H1 (cell line): ENCODE measurements around the gene TNFRSF6B. TPM values are rescaled to one million over a fixed set of nuclear protein-coding genes. Genes with fewer than 3 reads are reported as not detected.

ENCODE experiments used
- CTCF ChIA-PET: fragments of 300-600 bp; sonication (Branson Sonifier 250); formaldehyde crosslinking; loops from one replicate; lab custom pipeline; 2021; ENCODE audit not compliant: partially characterized antibody; lab: Charles Lee
- POLR2A ChIA-PET: fragments of 300-600 bp; sonication (Branson Sonifier 250); formaldehyde crosslinking; loops from one replicate; lab custom pipeline; 2021; ENCODE audit warnings: inconsistent platforms; ENCODE audit not compliant: partially characterized antibody; lab: Charles Lee
- DNase-seq, 2 experiments: peaks; one replicate each; pipeline versions ENCODE4 v3.0.0 to v3.0.0-alpha.2; 2010 to 2022; ENCODE audit warnings: low spot score in 2 of 2, low read depth in 1 of 2, mixed read lengths in 1 of 2
- FAIRE-seq: peaks from 2 replicates; lab custom pipeline; 2011; peaks lifted over from hg19 to GRCh38; lab: Jason Lieb, UNC
- H2AFZ ChIP-seq: 2 replicates; pipeline ENCODE4 v1.8.1; 2012; ENCODE audit warnings: low read length, inconsistent platforms
- H2AK5ac ChIP-seq: 2 replicates; pipeline ENCODE4 v1.6.1; 2013; ENCODE audit warnings: low read depth, low read length
- H2BK120ac ChIP-seq: replicated peaks from 2 replicates; pipeline ENCODE3; 2013; ENCODE audit warnings: low read depth, low read length, inconsistent platforms
- H2BK12ac ChIP-seq: 2 replicates; pipeline ENCODE4 v1.6.1; 2013; ENCODE audit warnings: low read depth, low read length
- H2BK15ac ChIP-seq: 2 replicates; pipeline ENCODE4 v1.6.1; 2013; ENCODE audit warnings: low read length
- H2BK20ac ChIP-seq: 2 replicates; pipeline ENCODE4 v1.6.1; 2013; ENCODE audit warnings: low read length
- H2BK5ac ChIP-seq: 2 replicates; pipeline ENCODE4 v1.6.1; 2013; ENCODE audit warnings: low read depth, low read length
- H3K14ac ChIP-seq: 2 replicates; pipeline ENCODE4 v1.6.1; 2013; ENCODE audit warnings: inconsistent platforms; ENCODE audit not compliant: insufficient read length
- H3K18ac ChIP-seq: 2 replicates; pipeline ENCODE4 v1.6.1; 2013; ENCODE audit warnings: low read length; ENCODE audit errors: extremely low read depth
- H3K23ac ChIP-seq: 2 replicates; pipeline ENCODE4 v1.6.1; 2013; ENCODE audit warnings: inconsistent platforms; ENCODE audit not compliant: insufficient read length
- H3K23me2 ChIP-seq: 2 replicates; pipeline ENCODE4 v1.6.1; 2013; ENCODE audit warnings: low read depth, low read length
- H3K27ac ChIP-seq: 2 replicates; pipeline ENCODE4 v1.6.1; 2011; ENCODE audit warnings: low read depth, low read length, inconsistent platforms
- H3K27me3 ChIP-seq, 4 experiments: replicated peaks in 1 of 4; 1 replicate in 1 of 4; 2 replicates in 3 of 4; pipeline versions ENCODE4 v1.6.1 to v1.8.1; 2011 to 2013; ENCODE audit warnings: low read length in 3 of 4, mild to moderate bottlenecking in 3 of 4, inconsistent platforms in 2 of 4, mixed read lengths in 2 of 4, moderate library complexity in 1 of 4; ENCODE audit not compliant: control insufficient read depth in 3 of 4, insufficient read depth in 3 of 4; ENCODE audit errors: extremely low read depth in 1 of 4
- H3K36me3 ChIP-seq, 4 experiments: 2 replicates each; pipeline versions ENCODE4 v1.6.1 to v1.8.1; 2011 to 2013; ENCODE audit warnings: mild to moderate bottlenecking in 4 of 4, low read length in 3 of 4, moderate library complexity in 2 of 4, control low read depth in 1 of 4, inconsistent platforms in 1 of 4; ENCODE audit not compliant: insufficient read depth in 4 of 4, control insufficient read depth in 2 of 4
- H3K4ac ChIP-seq: replicated peaks from 2 replicates; pipeline ENCODE3; 2013; ENCODE audit warnings: low read length, low read depth, mixed read lengths, inconsistent platforms; ENCODE audit not compliant: insufficient read length
- H3K4me1 ChIP-seq, 4 experiments: replicated peaks in 1 of 4; 1 replicate in 1 of 4; 2 replicates in 3 of 4; pipeline versions ENCODE4 v1.6.1 to v1.8.1; 2011 to 2013; ENCODE audit warnings: low read length in 3 of 4, inconsistent platforms in 2 of 4, mixed read lengths in 1 of 4; ENCODE audit not compliant: insufficient read depth in 4 of 4, control insufficient read depth in 3 of 4
- H3K4me2 ChIP-seq, 2 experiments: 2 replicates each; pipeline versions ENCODE4 v1.6.1 to v1.8.1; 2011 to 2013; ENCODE audit warnings: low read depth in 2 of 2, low read length in 2 of 2, control low read depth in 1 of 2, inconsistent platforms in 1 of 2, mild to moderate bottlenecking in 1 of 2; ENCODE audit not compliant: insufficient read depth in 1 of 2
- H3K4me3 ChIP-seq, 4 experiments: fragments of 200-600, 300-600 bp in 1 of 4; sonication (generic), shearing (Covaris generic), sonication (Bioruptor Twin) in 1 of 4; 2 replicates each; pipeline versions ENCODE4 v1.5.1 to v1.8.1; 2011 to 2016; ENCODE audit warnings: low read length in 4 of 4, low read depth in 3 of 4, control low read depth in 2 of 4, inconsistent platforms in 2 of 4, mild to moderate bottlenecking in 2 of 4, mixed read lengths in 1 of 4, moderate library complexity in 1 of 4; ENCODE audit not compliant: insufficient read depth in 2 of 4; ENCODE audit errors: extremely low read depth in 1 of 4
- H3K56ac ChIP-seq: replicated peaks from 2 replicates; pipeline ENCODE3; 2013; ENCODE audit warnings: low read depth, mild to moderate bottlenecking, mixed read lengths, low read length, inconsistent platforms; ENCODE audit not compliant: insufficient read length
- H3K79me1 ChIP-seq: 2 replicates; pipeline ENCODE4 v1.6.1; 2013; ENCODE audit warnings: low read depth, low read length, control low read depth
- H3K79me2 ChIP-seq, 2 experiments: 2 replicates each; pipeline versions ENCODE4 v1.6.1 to v1.8.1; 2012 to 2013; ENCODE audit warnings: low read length in 2 of 2, mild to moderate bottlenecking in 2 of 2, inconsistent platforms in 1 of 2; ENCODE audit not compliant: insufficient read depth in 2 of 2, control insufficient read depth in 1 of 2
- H3K9ac ChIP-seq, 4 experiments: replicated peaks in 1 of 4; 1 replicate in 1 of 4; 2 replicates in 3 of 4; pipeline versions ENCODE4 v1.6.1 to v1.8.1; 2011 to 2013; ENCODE audit warnings: low read depth in 3 of 4, low read length in 3 of 4, control low read depth in 2 of 4, mild to moderate bottlenecking in 2 of 4, moderate library complexity in 2 of 4, inconsistent platforms in 1 of 4; ENCODE audit errors: extremely low read depth in 1 of 4
- H3K9me3 ChIP-seq, 2 experiments: 2 replicates each; pipeline versions ENCODE4 v1.6.1 to v1.8.1; 2012 to 2013; ENCODE audit warnings: mild to moderate bottlenecking in 2 of 2, moderate library complexity in 2 of 2, control low read depth in 1 of 2, inconsistent platforms in 1 of 2, low read depth in 1 of 2, low read length in 1 of 2, mixed read lengths in 1 of 2; ENCODE audit not compliant: insufficient read depth in 2 of 2
- H4K20me1 ChIP-seq, 2 experiments: replicated peaks in 1 of 2; 2 replicates each; pipeline versions ENCODE3 to v1.8.1; 2011 to 2013; ENCODE audit warnings: inconsistent platforms in 2 of 2, low read length in 2 of 2, mild to moderate bottlenecking in 1 of 2; ENCODE audit not compliant: insufficient read depth in 2 of 2, control insufficient read depth in 1 of 2
- H4K5ac ChIP-seq: 2 replicates; pipeline ENCODE4 v1.6.1; 2013; ENCODE audit warnings: low read length, low read depth, mixed read lengths, inconsistent platforms; ENCODE audit not compliant: insufficient read length
- H4K8ac ChIP-seq: 2 replicates; pipeline ENCODE4 v1.8.0; 2013; ENCODE audit warnings: mild to moderate bottlenecking, moderate library complexity, low read length, inconsistent platforms; ENCODE audit not compliant: insufficient read depth; ENCODE audit errors: extremely low read depth
- H4K91ac ChIP-seq: replicated peaks from 2 replicates; pipeline ENCODE3; 2013; ENCODE audit warnings: low read length, mixed read lengths, inconsistent platforms; ENCODE audit not compliant: insufficient read length
- ATF2 ChIP-seq: IDR thresholded peaks from 2 replicates; pipeline ENCODE4 v1.6.1; 2012; ENCODE audit warnings: low read length, inconsistent platforms
- CTBP2 ChIP-seq: IDR thresholded peaks from 2 replicates; pipeline ENCODE4 v1.7.0; 2011; ENCODE audit warnings: borderline replicate concordance, mild to moderate bottlenecking, moderate library complexity, mixed read lengths, low read length; ENCODE audit not compliant: insufficient read depth, insufficient read length
- RFX5 ChIP-seq: IDR thresholded peaks from 2 replicates; pipeline ENCODE4 v1.6.1; 2011; ENCODE audit warnings: low read depth, low read length, improper control_type of control experiment, borderline replicate concordance
- SP4 ChIP-seq: IDR thresholded peaks from 2 replicates; pipeline ENCODE4 v1.6.1; 2012; ENCODE audit warnings: low read length, inconsistent platforms
- WGBS, 2 experiments: shearing (Covaris generic) in 1 of 2; methylation state at CpG; one replicate each; pipeline versions ENCODE4 v1.1.6 to v1.1.7; 2013 to 2015; ENCODE audit warnings: low lambda C conversion rate in 2 of 2, mixed read lengths in 2 of 2, inconsistent platforms in 1 of 2, low coverage in 1 of 2, missing lambda C conversion rate in 1 of 2; ENCODE audit not compliant: insufficient replicate concordance in 2 of 2, insufficient coverage in 1 of 2, insufficient read length in 1 of 2; ENCODE audit errors: extremely low coverage in 1 of 2, missing lambda C conversion rate in 1 of 2; 5-methylcytosine and 5-hydroxymethylcytosine counted together
- polyA plus RNA-seq, 7 experiments: library from polyadenylated mRNA; depleted of rRNA in 3 of 7; stranded (reverse) in 5 of 7; unstranded in 2 of 7; fragments of >200 nt in 5 of 7; fragments of 200-250 nt in 2 of 7; gene quantifications; 1 replicate in 5 of 7; 2 replicates in 1 of 7; 4 replicates in 1 of 7; pipeline versions ENCODE4 v1.2.1 to v1.2.3, GENCODE V29; 2011 to 2013; ENCODE audit warnings: missing spikeins in 2 of 7, mixed read lengths in 2 of 7
- total RNA-seq: library from RNA; stranded (reverse); fragmentation: NEBNext Ultra II Directional; extraction: Animal tissue kit (Norgen Biotek cat#: 25700); gene quantifications from 2 replicates; pipeline ENCODE4 v1.2.1, GENCODE V29; 2021
- TF ChIP-seq, protein P1 (sequence below), 3 experiments: IDR thresholded peaks; 1 replicate in 2 of 3; 2 replicates in 1 of 3; pipeline versions ENCODE4 v1.5.1 to v1.6.1; 2011; ENCODE audit warnings: low read length in 3 of 3, mild to moderate bottlenecking in 3 of 3, inconsistent platforms in 2 of 3, low read depth in 1 of 3, moderate library complexity in 1 of 3; ENCODE audit not compliant: insufficient read depth in 1 of 3; ENCODE audit errors: control extremely low read depth in 1 of 3

TNFRSF6B gene
- total and polyA plus RNA-seq, 2 of the 8 experiments (the other 6 are each of a cell fraction or from before 2014, with no cell fraction given) = 3.1 TPM; not detected in 1

DNA sequence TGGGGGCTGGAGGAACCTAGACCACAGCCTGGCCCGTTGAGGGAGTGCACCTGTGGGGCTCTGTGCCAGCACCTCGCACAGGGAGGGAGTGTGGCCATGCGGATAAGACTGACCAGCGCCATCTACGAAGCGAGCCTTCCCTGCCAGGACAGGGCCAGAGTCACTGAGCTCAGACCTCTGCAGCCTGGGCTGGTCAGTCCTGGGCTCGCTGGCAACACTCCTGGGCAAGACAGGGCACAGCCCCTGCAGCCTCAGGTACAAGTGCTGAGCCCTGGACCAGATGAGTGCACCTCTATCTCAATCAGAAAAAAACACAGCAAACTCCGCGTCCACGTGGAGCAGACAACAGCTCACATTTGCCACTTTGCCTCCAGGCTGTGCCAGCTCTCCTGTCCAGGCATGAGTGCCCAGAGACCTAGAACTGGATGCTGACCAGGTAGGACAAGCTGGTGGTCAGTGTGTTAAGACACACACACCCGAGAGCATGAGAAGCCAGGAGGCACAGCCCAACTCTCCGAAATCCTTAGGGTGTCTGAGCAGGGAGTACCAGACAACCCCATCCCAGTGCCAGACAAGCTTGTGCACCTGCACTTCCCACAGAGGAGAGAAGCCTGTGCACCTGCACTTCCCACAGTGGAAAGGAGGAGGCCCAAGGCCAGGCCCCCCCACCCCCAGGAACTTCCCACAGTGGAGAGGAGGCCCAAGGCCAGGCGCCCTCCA lies 6.5 kb downstream of the TNFRSF6B start:
- Histone ChIP-seq H3K18ac (no peak overlapping the region), H4K8ac (peak overlapping the region; percentile 20; the same call in 1 of the 2 replicates), H3K23ac (no peak overlapping the region), H3K4me2 (no peak overlapping the region), H2BK5ac (no peak overlapping the region), H3K4me1 (peaks cover 0 to 8% (median 0%) of the 10 kb centered on the region in 4 experiments; a peak in 3 of 7 replicates), H4K91ac (no peak overlapping the region), H3K27me3 (no peaks in the 10 kb centered on the region), H3K23me2 (no peaks in the 10 kb centered on the region; the same call in 1 of the 2 replicates), H4K20me1 (peaks cover 8 to 14% of the 10 kb centered on the region in 2 experiments), H3K14ac (no peak overlapping the region), H2BK120ac (no peak overlapping the region), H3K4me3 (no peak overlapping the region), H3K79me2 (peaks cover 0 to 13% of the 10 kb centered on the region in 2 experiments; a peak in 2 of 4 replicates), H4K5ac (no peak overlapping the region), H3K9me3 (no peaks in the 10 kb centered on the region), H3K4ac (no peak overlapping the region), H3K9ac (0 out of 7 replicates have a peak overlapping the region, but pooled peaks of 1 of the 4 experiments have one; percentile 27), H2AK5ac (no peak overlapping the region), H2AFZ (no peak overlapping the region), H2BK20ac (no peak overlapping the region), H2BK12ac (no peak overlapping the region), H3K79me1 (peaks cover 6% of the 10 kb centered on the region; the same call in 1 of the 2 replicates), H3K27ac (no peak overlapping the region), H2BK15ac (no peak overlapping the region), H3K36me3 (peaks cover 3 to 18% (median 8%) of the 10 kb centered on the region in 4 experiments; a peak in 5 of 8 replicates), H3K56ac (no peak overlapping the region)
- 83% methylated on average over 13 of the region's 13 CpGs; no CpG with 5 or more reads in 1 of the 2 experiments for WGBS, 2 experiments
- ChIA-PET POLR2A (interaction anchor here (0.6 to 4.1 kb wide), 13 partner anchors 9 to 283 kb away, joined by 3 to 18 read pairs (median 4); partner anchors contain the start of gene SLC2A4RG), CTCF (interaction anchor here (1.4 kb wide), 2 partner anchors 83 to 278 kb away, joined by 3 to 4 read pairs; partner anchors contain the start of gene PRPF6)
- no peak for FAIRE-seq
- DNase-seq = no peak
- TF ChIP-seq SP4 (no peak), RFX5 (no peak), ATF2 (no peak), CTBP2 (no peak)
- TF ChIP-seq, protein P1, sequence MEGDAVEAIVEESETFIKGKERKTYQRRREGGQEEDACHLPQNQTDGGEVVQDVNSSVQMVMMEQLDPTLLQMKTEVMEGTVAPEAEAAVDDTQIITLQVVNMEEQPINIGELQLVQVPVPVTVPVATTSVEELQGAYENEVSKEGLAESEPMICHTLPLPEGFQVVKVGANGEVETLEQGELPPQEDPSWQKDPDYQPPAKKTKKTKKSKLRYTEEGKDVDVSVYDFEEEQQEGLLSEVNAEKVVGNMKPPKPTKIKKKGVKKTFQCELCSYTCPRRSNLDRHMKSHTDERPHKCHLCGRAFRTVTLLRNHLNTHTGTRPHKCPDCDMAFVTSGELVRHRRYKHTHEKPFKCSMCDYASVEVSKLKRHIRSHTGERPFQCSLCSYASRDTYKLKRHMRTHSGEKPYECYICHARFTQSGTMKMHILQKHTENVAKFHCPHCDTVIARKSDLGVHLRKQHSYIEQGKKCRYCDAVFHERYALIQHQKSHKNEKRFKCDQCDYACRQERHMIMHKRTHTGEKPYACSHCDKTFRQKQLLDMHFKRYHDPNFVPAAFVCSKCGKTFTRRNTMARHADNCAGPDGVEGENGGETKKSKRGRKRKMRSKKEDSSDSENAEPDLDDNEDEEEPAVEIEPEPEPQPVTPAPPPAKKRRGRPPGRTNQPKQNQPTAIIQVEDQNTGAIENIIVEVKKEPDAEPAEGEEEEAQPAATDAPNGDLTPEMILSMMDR (IDR thresholded peaks at IDR 0.05; ENCODE audit: control extremely low read depth in 1 of 3, insufficient read depth in 1 of 3, low read depth in 1 of 3, low read length in 3 of 3) = no peak
